Right atrium auricular region (tissue), 2 donors: ENCODE data around the gene KCNMA1. TPM values are rescaled to one million over a fixed set of nuclear protein-coding genes. Genes with fewer than 3 reads are reported as not detected.
A peak's percentile ranks its signal among the peaks of the same experiment; 100 is the strongest.

ENCODE experiments used
- DNase-seq: peaks from one replicate; pipeline ENCODE4 v3.0.0-alpha.2; 2019; ENCODE audit warnings: low spot score
- H3K27ac ChIP-seq, 2 donors: fragments of 200-600 bp; sonication (generic); 1 replicate in 1 of 2; 2 replicates in 1 of 2; pipeline ENCODE4 v1.5.1; 2016 to 2019
- H3K27me3 ChIP-seq, 2 donors: fragments of 200-600 bp; sonication (generic); one replicate each; pipeline versions ENCODE4 v1.5.1 to v1.6.0; 2017 to 2019
- H3K36me3 ChIP-seq: fragments of 200-600 bp; sonication (generic); one replicate; pipeline ENCODE4 v1.5.1; 2016
- H3K4me1 ChIP-seq, 2 donors: fragments of 200-600 bp; sonication (generic); one replicate each; pipeline versions ENCODE4 v1.5.1 to v1.6.0; 2017 to 2019
- H3K4me3 ChIP-seq, 2 donors: fragments of 200-600 bp; sonication (generic); 1 replicate in 1 of 2; 2 replicates in 1 of 2; pipeline ENCODE4 v1.5.1; 2017 to 2019; ENCODE audit warnings: mild to moderate bottlenecking in 1 of 2, moderate library complexity in 1 of 2
- H3K9me3 ChIP-seq, 2 donors: fragments of 200-600 bp; sonication (generic); one replicate each; pipeline ENCODE4 v1.5.1; 2019
- total RNA-seq, 2 donors: library from RNA; depleted of rRNA; stranded (reverse); fragments of >200 nt; gene quantifications; one replicate each; pipeline ENCODE4 v1.1.0, GENCODE V29; 2016
- TF ChIP-seq, protein P1 (sequence below), 2 donors: fragments of 200-600 bp; sonication (generic); IDR thresholded peaks; one replicate each; pipeline ENCODE4 v1.5.1; 2019; ENCODE audit warnings: antibody characterized with exemption in 2 of 2

The KCNMA1 gene
- total RNA-seq, 2 donors from 2014 or later: 2.3 to 3.5 TPM

DNA sequence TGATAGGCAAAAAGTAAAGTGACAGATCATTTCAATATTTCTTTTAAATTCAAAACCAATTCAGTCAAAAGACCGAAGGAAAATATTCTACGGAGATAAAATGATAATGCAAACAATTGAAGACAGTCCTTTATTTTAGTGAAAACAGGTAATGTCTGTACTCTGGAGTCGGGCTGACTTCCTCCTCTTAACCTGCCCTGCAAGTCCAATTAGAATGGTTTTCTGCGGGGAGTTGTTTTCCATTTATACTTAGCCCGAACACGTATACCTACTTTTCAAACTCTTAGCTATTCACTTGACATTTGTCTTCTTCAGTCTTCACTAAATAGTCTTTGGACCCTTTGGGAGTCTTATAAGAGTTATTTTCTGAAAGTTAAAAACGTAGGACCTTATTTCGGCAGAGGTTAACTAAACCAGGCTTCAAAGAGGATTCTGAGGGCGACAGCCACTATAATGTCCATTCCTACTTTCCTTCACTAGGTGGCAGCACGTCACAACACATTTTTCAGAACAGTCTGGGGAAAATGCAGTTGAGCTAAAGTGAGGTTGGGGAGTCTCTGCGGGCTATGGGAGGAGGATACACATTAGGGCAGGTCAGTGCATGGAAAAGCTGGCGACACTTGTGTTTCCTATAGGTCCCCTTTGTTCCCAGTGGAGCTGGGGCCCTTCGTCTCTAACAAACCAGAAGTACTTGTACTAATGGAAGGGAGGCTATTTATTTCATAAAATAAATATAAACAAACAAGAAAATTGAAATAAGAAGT, 472.0 kb downstream of the KCNMA1 start:
- Histone ChIP-seq H3K27me3 (no peaks in the 10 kb centered on the region), H3K4me3 (no peak overlapping the region), H3K36me3 (no peaks in the 10 kb centered on the region), H3K27ac (no peak overlapping the region), H3K4me1 (no peaks in the 10 kb centered on the region), H3K9me3 (no peaks in the 10 kb centered on the region)
- TF ChIP-seq, protein P1, sequence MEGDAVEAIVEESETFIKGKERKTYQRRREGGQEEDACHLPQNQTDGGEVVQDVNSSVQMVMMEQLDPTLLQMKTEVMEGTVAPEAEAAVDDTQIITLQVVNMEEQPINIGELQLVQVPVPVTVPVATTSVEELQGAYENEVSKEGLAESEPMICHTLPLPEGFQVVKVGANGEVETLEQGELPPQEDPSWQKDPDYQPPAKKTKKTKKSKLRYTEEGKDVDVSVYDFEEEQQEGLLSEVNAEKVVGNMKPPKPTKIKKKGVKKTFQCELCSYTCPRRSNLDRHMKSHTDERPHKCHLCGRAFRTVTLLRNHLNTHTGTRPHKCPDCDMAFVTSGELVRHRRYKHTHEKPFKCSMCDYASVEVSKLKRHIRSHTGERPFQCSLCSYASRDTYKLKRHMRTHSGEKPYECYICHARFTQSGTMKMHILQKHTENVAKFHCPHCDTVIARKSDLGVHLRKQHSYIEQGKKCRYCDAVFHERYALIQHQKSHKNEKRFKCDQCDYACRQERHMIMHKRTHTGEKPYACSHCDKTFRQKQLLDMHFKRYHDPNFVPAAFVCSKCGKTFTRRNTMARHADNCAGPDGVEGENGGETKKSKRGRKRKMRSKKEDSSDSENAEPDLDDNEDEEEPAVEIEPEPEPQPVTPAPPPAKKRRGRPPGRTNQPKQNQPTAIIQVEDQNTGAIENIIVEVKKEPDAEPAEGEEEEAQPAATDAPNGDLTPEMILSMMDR (IDR thresholded peaks at IDR 0.05): peak; percentile 39 to 85
- DNase-seq: no peak

DNA sequence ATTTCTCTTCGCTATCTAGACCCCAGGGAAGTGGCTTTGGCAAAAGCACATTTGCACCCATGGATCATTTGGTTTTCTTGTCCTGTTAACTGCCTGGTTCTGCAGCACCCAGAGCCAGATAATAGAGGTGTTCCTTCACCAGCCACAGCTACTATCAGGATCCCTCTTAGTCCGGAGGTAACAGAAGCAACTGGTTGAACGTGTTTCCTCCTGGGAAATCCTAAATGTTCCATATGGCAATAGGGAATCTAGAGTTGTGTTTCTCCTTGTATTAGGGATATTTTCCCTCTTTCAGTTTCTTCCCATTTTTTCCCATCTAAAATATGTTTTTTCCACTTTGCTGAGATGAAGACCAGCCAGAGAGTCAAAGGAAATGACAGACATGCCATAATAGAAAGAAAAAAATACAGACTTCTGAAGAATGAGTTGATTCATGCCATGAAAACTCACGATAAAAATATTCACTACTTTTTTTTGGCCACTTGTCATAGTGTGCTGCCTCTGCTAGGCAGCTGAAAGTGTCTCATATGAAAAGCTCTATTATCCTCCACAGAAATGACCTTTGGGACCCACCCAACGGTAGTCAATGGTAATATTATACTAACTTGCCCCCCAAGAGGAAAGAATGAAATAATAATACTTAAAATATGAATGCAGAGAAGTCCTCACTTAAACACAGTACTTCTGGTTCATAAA, 472.8 kb downstream of the KCNMA1 start:
- no peak for DNase-seq
- TF ChIP-seq, protein P1 (IDR thresholded peaks at IDR 0.05): no peak
- no peak overlapping the region for H3K4me3 ChIP-seq
- H3K27ac ChIP-seq: no peak overlapping the region
- no peaks in the 10 kb centered on the region for H3K4me1 ChIP-seq
- H3K36me3 ChIP-seq: no peaks in the 10 kb centered on the region
- H3K27me3 ChIP-seq: no peaks in the 10 kb centered on the region
- H3K9me3 ChIP-seq: no peaks in the 10 kb centered on the region

DNA sequence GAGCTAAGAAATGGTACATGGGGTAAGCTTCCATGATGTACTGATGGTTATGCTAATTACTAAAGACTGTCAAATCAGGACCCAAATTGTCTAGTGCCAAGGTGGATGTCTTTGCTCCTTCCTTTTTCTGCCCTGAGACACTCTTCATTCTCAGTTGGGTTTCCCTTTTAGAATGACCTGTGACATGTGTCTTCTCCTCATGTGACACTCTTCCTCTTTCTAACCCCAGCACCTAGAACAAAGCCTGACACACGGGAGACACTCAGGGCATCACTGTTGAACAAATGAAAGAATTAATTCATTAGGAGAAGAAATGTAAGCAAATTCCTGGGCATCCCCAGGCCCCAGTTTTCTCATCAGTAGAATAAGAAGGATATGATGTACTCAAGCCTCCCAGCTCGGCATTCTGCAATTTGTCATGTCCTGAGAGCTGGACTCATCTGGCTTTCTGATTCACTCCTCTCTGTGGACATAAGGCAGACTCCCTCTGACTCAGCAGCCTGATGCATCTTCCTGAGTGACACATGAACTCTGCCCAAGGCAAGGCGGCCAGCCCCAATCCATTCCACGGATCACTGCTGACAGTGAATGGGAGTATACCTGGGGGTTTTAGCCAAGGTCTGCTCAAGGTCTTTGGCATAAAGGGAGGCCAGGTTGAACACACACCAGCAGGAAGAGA, 473.8 kb downstream of the KCNMA1 start:
- no peak for DNase-seq
- Histone ChIP-seq H3K36me3 (no peaks in the 10 kb centered on the region), H3K27ac (no peak overlapping the region), H3K27me3 (no peaks in the 10 kb centered on the region), H3K4me1 (no peaks in the 10 kb centered on the region), H3K4me3 (no peak overlapping the region), H3K9me3 (no peaks in the 10 kb centered on the region)
- TF ChIP-seq, protein P1 (IDR thresholded peaks at IDR 0.05): no peak

DNA sequence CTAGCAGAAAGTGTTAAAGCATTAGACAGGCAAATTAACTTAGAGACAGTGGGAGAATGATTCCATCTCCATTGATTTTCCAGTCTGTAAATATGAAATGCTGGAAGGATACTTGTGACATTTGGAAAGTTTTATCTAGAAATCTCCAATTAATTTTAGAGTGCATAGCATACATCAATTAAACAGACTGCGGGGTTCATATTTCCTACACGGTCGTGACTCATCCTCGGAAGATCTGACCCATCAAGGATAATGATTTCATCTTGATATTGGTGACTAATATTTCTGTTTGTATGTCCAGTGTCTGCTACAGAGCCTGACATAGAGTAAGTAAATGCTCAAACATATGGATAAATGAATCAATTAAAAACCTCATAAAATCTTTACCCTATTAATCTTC, 474.9 kb downstream of the KCNMA1 start:
- H3K4me3 ChIP-seq: no peak overlapping the region
- H3K36me3 ChIP-seq: no peaks in the 10 kb centered on the region
- TF ChIP-seq, protein P1 (IDR thresholded peaks at IDR 0.05): no peak
- no peaks in the 10 kb centered on the region for H3K27me3 ChIP-seq
- H3K4me1 ChIP-seq: no peaks in the 10 kb centered on the region
- no peak for DNase-seq
- no peaks in the 10 kb centered on the region for H3K9me3 ChIP-seq
- no peak overlapping the region for H3K27ac ChIP-seq

DNA sequence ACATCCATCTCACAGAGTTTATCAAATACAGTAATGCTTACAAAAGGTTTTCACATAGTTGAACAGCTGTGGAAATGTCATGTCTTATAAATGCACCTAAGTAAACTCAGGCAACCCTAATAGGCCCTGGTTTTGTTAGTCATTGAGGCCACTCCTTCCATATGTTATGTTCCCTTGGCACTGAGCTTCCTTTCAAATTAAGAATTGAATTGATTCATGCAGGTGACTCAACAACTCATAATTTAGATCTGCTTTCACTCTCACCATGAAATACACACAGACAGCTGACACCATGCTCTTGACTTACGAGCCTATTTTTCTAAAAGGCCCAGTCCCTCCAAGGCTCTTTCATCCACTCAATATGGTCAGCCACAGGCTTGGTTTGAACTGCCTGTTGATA, 476.9 kb downstream of the KCNMA1 start:
- Histone ChIP-seq H3K27ac (no peak overlapping the region), H3K27me3 (no peaks in the 10 kb centered on the region), H3K4me1 (no peaks in the 10 kb centered on the region), H3K4me3 (no peak overlapping the region), H3K9me3 (no peaks in the 10 kb centered on the region), H3K36me3 (no peaks in the 10 kb centered on the region)
- TF ChIP-seq, protein P1 (IDR thresholded peaks at IDR 0.05): no peak
- no peak for DNase-seq
